B cell (primary cell): ENCODE measurements around the gene EP400. TPM values are rescaled to one million over a fixed set of nuclear protein-coding genes. Genes with fewer than 3 reads are reported as not detected.

Experiments
- ATAC-seq: fragments of 200-7000 bp; cut with Tn5 transposase; one replicate; pipeline ENCODE4 v1.10.0; 2021; ENCODE audit warnings: low read depth, mild to moderate bottlenecking, moderate number of reproducible peaks, moderate library complexity
- CTCF ChIA-PET: fragments of 350-600 bp; sonication (Branson Sonifier 250); formaldehyde crosslinking; loops from one replicate; lab custom pipeline; 2021; ENCODE audit warnings: antibody characterized with exemption, inconsistent platforms; lab: Charles Lee
- POLR2A ChIA-PET: fragments of 350-600 bp; sonication (Branson Sonifier 250); formaldehyde crosslinking; loops from one replicate; lab custom pipeline; 2021; ENCODE audit warnings: antibody characterized with exemption; lab: Charles Lee
- DNase-seq: peaks from one replicate; pipeline ENCODE4 v3.0.0; 2013
- H2AFZ ChIP-seq: 2 replicates; pipeline ENCODE4 v1.6.1; 2012; ENCODE audit warnings: mild to moderate bottlenecking, low read depth, low read length; ENCODE audit not compliant: insufficient read depth, poor library complexity, severe bottlenecking
- H3K27ac ChIP-seq, 2 donors: 1 replicate in 1 of 2; 2 replicates in 1 of 2; pipeline ENCODE4 v1.5.1; 2012 to 2013; ENCODE audit warnings: low read length in 2 of 2, mild to moderate bottlenecking in 2 of 2, moderate library complexity in 1 of 2
- H3K27me3 ChIP-seq, 4 experiments: fragments of 200-600 bp in 1 of 4; sonication (generic) in 1 of 4; replicated peaks in 1 of 4; 1 replicate in 2 of 4; 2 replicates in 2 of 4; pipeline versions ENCODE4 v1.6.1 to v1.7.0; 2013 to 2016; ENCODE audit warnings: low read length in 3 of 4, mild to moderate bottlenecking in 2 of 4, mixed read lengths in 1 of 4, moderate library complexity in 1 of 4; ENCODE audit not compliant: insufficient read depth in 4 of 4, control insufficient read depth in 3 of 4; ENCODE audit errors: control extremely low read depth in 1 of 4
- H3K36me3 ChIP-seq, 2 experiments: replicated peaks in 1 of 2; 1 replicate in 1 of 2; 2 replicates in 1 of 2; pipeline versions ENCODE4 v1.6.1 to v1.7.1; 2013; ENCODE audit warnings: low read length in 1 of 2; ENCODE audit not compliant: insufficient read depth in 2 of 2, control insufficient read depth in 1 of 2; ENCODE audit errors: control extremely low read depth in 1 of 2, extremely low read depth in 1 of 2
- H3K4me1 ChIP-seq, 2 donors: fragments of 200-600 bp in 1 of 2; sonication (generic) in 1 of 2; 1 replicate in 1 of 2; 2 replicates in 1 of 2; pipeline versions ENCODE4 v1.5.1 to v1.6.1; 2013 to 2017; ENCODE audit warnings: low read length in 2 of 2; ENCODE audit not compliant: control insufficient read depth in 2 of 2, insufficient read depth in 2 of 2
- H3K4me2 ChIP-seq: replicated peaks from 2 replicates; pipeline ENCODE3; 2012; ENCODE audit warnings: mild to moderate bottlenecking, low read depth, low read length; ENCODE audit not compliant: poor library complexity, severe bottlenecking
- H3K4me3 ChIP-seq, 5 experiments: fragments of 200-600 bp in 1 of 5; sonication (generic) in 1 of 5; 1 replicate in 3 of 5; 2 replicates in 2 of 5; pipeline versions ENCODE4 v1.5.1 to v1.7.0; 2011 to 2016; ENCODE audit warnings: low read length in 4 of 5, mild to moderate bottlenecking in 4 of 5, low read depth in 2 of 5, control low read depth in 1 of 5, moderate library complexity in 1 of 5; ENCODE audit not compliant: insufficient read depth in 1 of 5; ENCODE audit errors: control extremely low read depth in 1 of 5, extremely low read depth in 1 of 5
- H3K79me2 ChIP-seq: fragments of 200-600 bp; sonication (generic); one replicate; pipeline ENCODE4 v1.6.0; 2016; ENCODE audit warnings: low read length; ENCODE audit not compliant: control insufficient read depth, insufficient read depth
- H3K9ac ChIP-seq: fragments of 200-600 bp; sonication (generic); 2 replicates; pipeline ENCODE4 v1.6.1; 2017; ENCODE audit warnings: mild to moderate bottlenecking, low read length, moderate library complexity
- H3K9me3 ChIP-seq, 3 donors: one replicate each; pipeline versions ENCODE4 v1.6.1 to v1.7.1; 2013; ENCODE audit warnings: low read length in 2 of 3; ENCODE audit not compliant: control insufficient read depth in 2 of 3, insufficient read depth in 1 of 3; ENCODE audit errors: control extremely low read depth in 1 of 3
- H4K20me1 ChIP-seq: 2 replicates; pipeline ENCODE4 v1.6.0; 2012; ENCODE audit warnings: mild to moderate bottlenecking, low read length; ENCODE audit not compliant: insufficient read depth, control insufficient read depth, poor library complexity, severe bottlenecking
- H3K27ac Mint-ChIP-seq: one replicate; pipeline ENCODE4 v1.8.0; 2021; ENCODE audit warnings: mixed read lengths
- H3K27me3 Mint-ChIP-seq: one replicate; pipeline ENCODE4 v1.8.0; 2021; ENCODE audit warnings: mixed read lengths
- H3K4me1 Mint-ChIP-seq: one replicate; pipeline ENCODE4 v1.8.0; 2021; ENCODE audit warnings: mixed read lengths
- H3K4me3 Mint-ChIP-seq: one replicate; pipeline ENCODE4 v1.8.0; 2021; ENCODE audit warnings: mixed read lengths
- H3K9me3 Mint-ChIP-seq: one replicate; pipeline ENCODE4 v1.8.0; 2022; ENCODE audit warnings: mixed read lengths; ENCODE audit not compliant: insufficient read depth
- EZH2 ChIP-seq: IDR thresholded peaks from 2 replicates; pipeline ENCODE4 v1.6.1; 2012; ENCODE audit warnings: borderline replicate concordance, low read depth, mild to moderate bottlenecking, moderate library complexity, low read length; ENCODE audit not compliant: insufficient read depth, poor library complexity, severe bottlenecking
- WGBS: methylation state at CpG from one replicate; pipeline ENCODE4 v1.1.5; 2013; ENCODE audit warnings: missing lambda C conversion rate; ENCODE audit not compliant: insufficient coverage; 5-methylcytosine and 5-hydroxymethylcytosine counted together
- intact Hi-C: fragments of 100-400 bp; cut with micrococcal nuclease; formaldehyde crosslinking; loops from one replicate; pipeline ENCODE4 v1.10.0; 2022
- polyA plus RNA-seq: library from polyadenylated mRNA; depleted of rRNA; stranded (reverse); fragments of >200 nt; gene quantifications from 2 replicates; pipeline ENCODE4 v1.2.3, GENCODE V29; 2012
- total RNA-seq, 2 donors: library from RNA; stranded (reverse); fragments of 120-200 nt in 1 of 2; gene quantifications; 1 replicate in 1 of 2; 2 replicates in 1 of 2; pipeline versions ENCODE4 v1.2.3 to v1.2.4, GENCODE V29; 2013 to 2022
- TF ChIP-seq, protein P1 (sequence below): fragments of 200-600 bp; IDR thresholded peaks from one replicate; pipeline ENCODE4 v1.8.0; 2022; ENCODE audit warnings: antibody characterized with exemption, mild to moderate bottlenecking

The EP400 gene
- total and polyA plus RNA-seq, 2 donors (not counting 1 experiment from before 2014, with no cell fraction given): 17.3 to 82.2 TPM

GRCh38 chr12:131919051-131919347 is 30.7 kb upstream of the EP400 start:
- POLR2A ChIA-PET: no interaction called here
- H3K4me1 Mint-ChIP-seq: peaks cover 22% of the 10 kb centered on the region
- Histone ChIP-seq H4K20me1 (no peaks in the 10 kb centered on the region), H3K9me3 (no peaks in the 10 kb centered on the region), H3K4me1 (peaks cover 12 to 16% of the 10 kb centered on the region in 2 donors), H3K4me3 (no peak overlapping the region), H3K4me2 (no peak overlapping the region), H2AFZ (no peak overlapping the region), H3K27ac (no peak overlapping the region), H3K79me2 (no peaks in the 10 kb centered on the region), H3K27me3 (no peaks in the 10 kb centered on the region), H3K9ac (no peak overlapping the region), H3K36me3 (peaks cover 0 to 26% of the 10 kb centered on the region in 2 experiments)
- no peak for TF ChIP-seq EZH2
- H3K4me3 Mint-ChIP-seq: no peak overlapping the region
- DNase-seq (no peak), ATAC-seq (no peak)
- intact Hi-C loops: no loop called here
- no peaks in the 10 kb centered on the region for H3K27me3 Mint-ChIP-seq
- CTCF ChIA-PET: no interaction called here
- no peaks in the 10 kb centered on the region for H3K9me3 Mint-ChIP-seq
- WGBS: 95% methylated on average over 19 of the region's 19 CpGs
- H3K27ac Mint-ChIP-seq: no peak overlapping the region

GRCh38 chr12:131919366-131920156 is 30.2 kb upstream of the EP400 start:
- Mint-ChIP-seq H3K4me3 (no peak overlapping the region), H3K9me3 (no peaks in the 10 kb centered on the region), H3K4me1 (peaks cover 26% of the 10 kb centered on the region), H3K27me3 (no peaks in the 10 kb centered on the region), H3K27ac (no peak overlapping the region)
- H3K4me2 ChIP-seq: no peak overlapping the region
- WGBS: 96% methylated on average over 36 of the region's 37 CpGs
- H3K27me3 ChIP-seq: no peaks in the 10 kb centered on the region
- no peak overlapping the region for H3K4me3 ChIP-seq
- DNase-seq: no peak
- H4K20me1 ChIP-seq: no peaks in the 10 kb centered on the region
- H3K4me1 ChIP-seq: peaks cover 16 to 22% of the 10 kb centered on the region in 2 donors
- no peak overlapping the region for H3K9ac ChIP-seq
- no peak overlapping the region for H3K27ac ChIP-seq
- no peak for TF ChIP-seq EZH2
- TF ChIP-seq, protein P1, sequence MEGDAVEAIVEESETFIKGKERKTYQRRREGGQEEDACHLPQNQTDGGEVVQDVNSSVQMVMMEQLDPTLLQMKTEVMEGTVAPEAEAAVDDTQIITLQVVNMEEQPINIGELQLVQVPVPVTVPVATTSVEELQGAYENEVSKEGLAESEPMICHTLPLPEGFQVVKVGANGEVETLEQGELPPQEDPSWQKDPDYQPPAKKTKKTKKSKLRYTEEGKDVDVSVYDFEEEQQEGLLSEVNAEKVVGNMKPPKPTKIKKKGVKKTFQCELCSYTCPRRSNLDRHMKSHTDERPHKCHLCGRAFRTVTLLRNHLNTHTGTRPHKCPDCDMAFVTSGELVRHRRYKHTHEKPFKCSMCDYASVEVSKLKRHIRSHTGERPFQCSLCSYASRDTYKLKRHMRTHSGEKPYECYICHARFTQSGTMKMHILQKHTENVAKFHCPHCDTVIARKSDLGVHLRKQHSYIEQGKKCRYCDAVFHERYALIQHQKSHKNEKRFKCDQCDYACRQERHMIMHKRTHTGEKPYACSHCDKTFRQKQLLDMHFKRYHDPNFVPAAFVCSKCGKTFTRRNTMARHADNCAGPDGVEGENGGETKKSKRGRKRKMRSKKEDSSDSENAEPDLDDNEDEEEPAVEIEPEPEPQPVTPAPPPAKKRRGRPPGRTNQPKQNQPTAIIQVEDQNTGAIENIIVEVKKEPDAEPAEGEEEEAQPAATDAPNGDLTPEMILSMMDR: no peak
- no peak for ATAC-seq
- H3K36me3 ChIP-seq: peaks cover 0 to 21% of the 10 kb centered on the region in 2 experiments
- H2AFZ ChIP-seq: no peak overlapping the region
- no peaks in the 10 kb centered on the region for H3K79me2 ChIP-seq
- intact Hi-C loops: loop anchor here (10.0 kb wide), 4 partner anchors 95 to 1045 kb away; partner anchors contain the start of genes MMP17 and RAN
- no peaks in the 10 kb centered on the region for H3K9me3 ChIP-seq
- ChIA-PET POLR2A (no interaction called here), CTCF (no interaction called here)
